Gastroesophageal sphincter (tissue), 3 donors: ENCODE measurements around the gene ARHGEF5.
"Not testable (repeated sequence)": the region's sequence is repeated elsewhere in the genome, so short reads cannot be mapped to it uniquely, and the experiment has no call there.

Experiments
- POLR2A ChIP-seq, 2 donors: fragments of 450-650 bp; IDR thresholded peaks; one replicate each; pipeline ENCODE4 v1.6.1; 2017; ENCODE audit warnings: antibody characterized with exemption in 2 of 2, mild to moderate bottlenecking in 2 of 2, moderate library complexity in 1 of 2
- TF ChIP-seq, protein P1 (sequence below), 4 experiments: fragments of 200-600 bp in 2 of 4; fragments of 450-650 bp in 2 of 4; sonication (generic) in 1 of 4; IDR thresholded peaks; one replicate each; pipeline ENCODE4 v1.5.1; 2017 to 2019; ENCODE audit warnings: antibody characterized with exemption in 4 of 4, mild to moderate bottlenecking in 2 of 4, moderate library complexity in 2 of 4

DNA sequence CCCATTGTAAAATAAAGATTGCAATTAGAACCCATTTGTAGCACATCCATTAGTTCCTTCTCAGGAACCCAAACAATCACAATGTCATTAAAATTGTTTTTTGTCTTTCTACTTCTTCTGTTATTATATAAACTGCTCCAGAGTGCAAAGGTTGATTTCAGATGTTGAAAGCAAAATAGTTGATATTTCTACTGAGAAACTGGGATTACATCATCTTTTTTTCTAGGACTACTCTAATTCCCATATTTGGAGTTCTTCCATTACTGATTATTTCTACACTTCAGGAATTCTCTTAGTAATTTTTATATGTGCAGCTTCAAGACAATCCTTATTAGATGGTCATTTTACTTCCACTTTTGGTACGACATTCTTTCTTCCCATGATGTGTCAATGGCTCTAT lies 37.7 kb upstream of the ARHGEF5 start:
- TF ChIP-seq, protein P1, sequence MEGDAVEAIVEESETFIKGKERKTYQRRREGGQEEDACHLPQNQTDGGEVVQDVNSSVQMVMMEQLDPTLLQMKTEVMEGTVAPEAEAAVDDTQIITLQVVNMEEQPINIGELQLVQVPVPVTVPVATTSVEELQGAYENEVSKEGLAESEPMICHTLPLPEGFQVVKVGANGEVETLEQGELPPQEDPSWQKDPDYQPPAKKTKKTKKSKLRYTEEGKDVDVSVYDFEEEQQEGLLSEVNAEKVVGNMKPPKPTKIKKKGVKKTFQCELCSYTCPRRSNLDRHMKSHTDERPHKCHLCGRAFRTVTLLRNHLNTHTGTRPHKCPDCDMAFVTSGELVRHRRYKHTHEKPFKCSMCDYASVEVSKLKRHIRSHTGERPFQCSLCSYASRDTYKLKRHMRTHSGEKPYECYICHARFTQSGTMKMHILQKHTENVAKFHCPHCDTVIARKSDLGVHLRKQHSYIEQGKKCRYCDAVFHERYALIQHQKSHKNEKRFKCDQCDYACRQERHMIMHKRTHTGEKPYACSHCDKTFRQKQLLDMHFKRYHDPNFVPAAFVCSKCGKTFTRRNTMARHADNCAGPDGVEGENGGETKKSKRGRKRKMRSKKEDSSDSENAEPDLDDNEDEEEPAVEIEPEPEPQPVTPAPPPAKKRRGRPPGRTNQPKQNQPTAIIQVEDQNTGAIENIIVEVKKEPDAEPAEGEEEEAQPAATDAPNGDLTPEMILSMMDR (IDR thresholded peaks at IDR 0.05), result not testable (repeated sequence)
- not testable (repeated sequence) for TF ChIP-seq POLR2A (IDR thresholded peaks at IDR 0.05)
